ENCODE results near the gene CHST6.
"Not testable (repeated sequence)": the region's sequence is repeated elsewhere in the genome, so short reads cannot be mapped to it uniquely, and the experiment has no call there.

CHST6 gene

GRCh38 chr16:75472908-75473877 is 22.0 kb downstream of the CHST6 start:
- DNase-seq: no peak

GRCh38 chr16:75471723-75472633 is 23.3 kb downstream of the CHST6 start:
- DNase-seq: no peak

- no peak for DNase-seq
These were observed 28.5 kb downstream of the CHST6 start for GRCh38 chr16:75466760-75467159.

GRCh38 chr16:75464122-75464918 is 30.9 kb downstream of the CHST6 start, which contains the start of gene TMEM170A:
TSS of gene TMEM170A (minus strand) at chr16:75464689. CDS start at chr16:75464600, 89 bp downstream.
- DNase-seq: peak; percentile 99

- not testable (repeated sequence) for DNase-seq
These were observed 31.7 kb downstream of the CHST6 start for GRCh38 chr16:75463389-75464121.

GRCh38 chr16:75462806-75463205 is 32.4 kb downstream of the CHST6 start:
- DNase-seq: no peak

- no peak for DNase-seq
These were observed 33.7 kb downstream of the CHST6 start for GRCh38 chr16:75461575-75461974.

- no peak for DNase-seq
These were observed 34.8 kb downstream of the CHST6 start for GRCh38 chr16:75460446-75460845.

GRCh38 chr16:75459691-75460090 is 35.5 kb downstream of the CHST6 start:
- no peak for DNase-seq

- no peak for DNase-seq
These were observed 36.8 kb downstream of the CHST6 start for GRCh38 chr16:75458439-75458838.

- no peak for DNase-seq
These were observed 37.2 kb downstream of the CHST6 start for GRCh38 chr16:75458029-75458428.

GRCh38 chr16:75457485-75458021 is 37.7 kb downstream of the CHST6 start:
- DNase-seq: no peak

GRCh38 chr16:75456971-75457370 is 38.3 kb downstream of the CHST6 start:
- no peak for DNase-seq

GRCh38 chr16:75456486-75456885 is 38.8 kb downstream of the CHST6 start:
- DNase-seq: not testable (repeated sequence)

- no peak for DNase-seq
These were observed 39.6 kb downstream of the CHST6 start for GRCh38 chr16:75455677-75456076.

- DNase-seq: no peak
These were observed 42.6 kb downstream of the CHST6 start for GRCh38 chr16:75452464-75453190.

- no peak for DNase-seq
These were observed 48.8 kb downstream of the CHST6 start for GRCh38 chr16:75446416-75446815.

- DNase-seq: peak; percentile 35
These were observed 49.9 kb downstream of the CHST6 start for GRCh38 chr16:75445298-75445697.

- DNase-seq: no peak
These were observed 51.9 kb downstream of the CHST6 start for GRCh38 chr16:75443298-75443697.

GRCh38 chr16:75433732-75434413 is 61.4 kb downstream of the CHST6 start:
- peak; percentile 62 for DNase-seq
